Stomach (tissue), 9 donors: ENCODE data around the gene CPNE1. TPM values are rescaled to one million over a fixed set of nuclear protein-coding genes. Genes with fewer than 3 reads are reported as not detected.

Experiments
- DNase-seq, 2 donors: peaks; one replicate each; pipeline versions ENCODE4 v3.0.0 to v3.0.0-alpha.2; 2013 to 2019
- H3K27ac ChIP-seq, 5 donors: fragments of 200-600 bp in 4 of 5; sonication (generic) in 4 of 5; one replicate each; pipeline ENCODE4 v1.5.1; 2013 to 2019; ENCODE audit warnings: mild to moderate bottlenecking in 1 of 5, moderate library complexity in 1 of 5
- H3K27me3 ChIP-seq, 3 donors: fragments of 200-600 bp; sonication (generic); one replicate each; pipeline ENCODE4 v1.5.1; 2017 to 2019; ENCODE audit warnings: mixed run types in 1 of 3
- H3K36me3 ChIP-seq, 4 donors: fragments of 200-600 bp; sonication (generic); 1 replicate in 3 of 4; 2 replicates in 1 of 4; pipeline ENCODE4 v1.5.1; 2016 to 2019
- H3K4me1 ChIP-seq, 4 donors: fragments of 200-600 bp; sonication (generic); one replicate each; pipeline ENCODE4 v1.5.1; 2016 to 2019
- H3K4me3 ChIP-seq, 4 donors: fragments of 200-600 bp; sonication (generic) in 3 of 4; one replicate each; pipeline ENCODE4 v1.5.1; 2016 to 2019; ENCODE audit warnings: mild to moderate bottlenecking in 1 of 4
- H3K9me3 ChIP-seq, 4 donors: fragments of 200-600 bp; sonication (generic); one replicate each; pipeline ENCODE4 v1.5.1; 2016 to 2019
- CTCF ChIP-seq, 7 experiments: fragments of 450-650 bp in 4 of 7; fragments of 200-600 bp in 3 of 7; sonication (generic) in 3 of 7; IDR thresholded peaks; one replicate each; pipeline ENCODE4 v1.5.1; 2016 to 2019; ENCODE audit warnings: antibody characterized with exemption in 7 of 7, control low read depth in 2 of 7, mild to moderate bottlenecking in 1 of 7
- EP300 ChIP-seq: sonication (generic); formaldehyde crosslinking; IDR thresholded peaks from one replicate; pipeline ENCODE4 v1.6.1; 2017; ENCODE audit warnings: antibody characterized with exemption
- POLR2A ChIP-seq, 4 donors: fragments of 450-650 bp; IDR thresholded peaks; one replicate each; pipeline ENCODE4 v1.6.1; 2016; ENCODE audit warnings: antibody characterized with exemption in 4 of 4, control low read depth in 2 of 4, mild to moderate bottlenecking in 1 of 4, moderate library complexity in 1 of 4
- POLR2AphosphoS5 ChIP-seq, 3 donors: sonication (generic); formaldehyde crosslinking; IDR thresholded peaks; one replicate each; pipeline ENCODE4 v1.6.1; 2016; ENCODE audit warnings: antibody characterized with exemption in 3 of 3
- WGBS, 5 donors: extraction: QIAGEN DNeasy Blood & Tissue Kit in 3 of 5; methylation state at CpG; one replicate each; pipeline versions ENCODE4 v1.1.5 to v1.1.7; 2013 to 2018; 5-methylcytosine and 5-hydroxymethylcytosine counted together
- intact Hi-C: fragments of 100-400 bp; cut with DNase I; formaldehyde crosslinking; loops from one replicate; pipeline ENCODE4 v1.15.1; 2023; ENCODE audit warnings: low total_unique reads
- polyA plus RNA-seq, 3 donors: library from polyadenylated mRNA; stranded (reverse); fragments of 200-250 nt; gene quantifications; one replicate each; pipeline ENCODE4 v1.2.3, GENCODE V29; 2013
- total RNA-seq, 5 donors: library from RNA; depleted of rRNA; stranded (reverse); fragments of >200 nt; gene quantifications; one replicate each; pipeline versions ENCODE4 v1.1.0 to v1.2.3, GENCODE V29; 2014 to 2016
- donor health status: healthy with polysubstance abuse.
- donor health status: Bipolar disorder and iron deficiency.
- donor health status: healthy.

The CPNE1 gene
- total and polyA plus RNA-seq, 8 donors, result 67.9 to 172 (median 107) TPM

- no peaks in the 10 kb centered on the region for H3K9me3 ChIP-seq
- DNase-seq, result no peak
- peaks cover 0 to 33% (median 12%) of the 10 kb centered on the region in 3 donors for H3K27me3 ChIP-seq
- no peak overlapping the region for H3K27ac ChIP-seq
- peaks cover 0 to 10% (median 0%) of the 10 kb centered on the region in 4 donors for H3K36me3 ChIP-seq
- 88 to 91% (median 88%) methylated on average over 9 to 11 of the region's 11 CpGs for WGBS, 5 donors
- intact Hi-C loops, result no loop called here
- H3K4me1 ChIP-seq, result peaks cover 17 to 28% (median 22%) of the 10 kb centered on the region in 4 donors
- H3K4me3 ChIP-seq, result no peak overlapping the region
- TF ChIP-seq POLR2A (IDR thresholded peaks at IDR 0.05) (no peak), EP300 (no peak), CTCF (IDR thresholded peaks at IDR 0.05) (no peak), POLR2AphosphoS5 (IDR thresholded peaks at IDR 0.05) (no peak)
These were observed 60.8 kb downstream of the CPNE1 start for GRCh38 chr20:35603695-35604448.

- 91 to 95% (median 92%) methylated on average over 15 of the region's 15 CpGs for WGBS, 5 donors
- peaks cover 0 to 10% (median 0%) of the 10 kb centered on the region in 4 donors for H3K36me3 ChIP-seq
- no peaks in the 10 kb centered on the region for H3K9me3 ChIP-seq
- no peak overlapping the region for H3K27ac ChIP-seq
- DNase-seq, result no peak
- no peak for TF ChIP-seq POLR2A (IDR thresholded peaks at IDR 0.05)
- no peak for TF ChIP-seq CTCF (IDR thresholded peaks at IDR 0.05)
- no peak for TF ChIP-seq POLR2AphosphoS5 (IDR thresholded peaks at IDR 0.05)
- TF ChIP-seq EP300, result no peak
- H3K4me1 ChIP-seq, result peaks cover 17 to 28% (median 23%) of the 10 kb centered on the region in 4 donors
- no peak overlapping the region for H3K4me3 ChIP-seq
- intact Hi-C loops, result no loop called here
- peaks cover 0 to 37% (median 12%) of the 10 kb centered on the region in 3 donors for H3K27me3 ChIP-seq
These were observed 61.7 kb downstream of the CPNE1 start for GRCh38 chr20:35602851-35603495.

GRCh38 chr20:35601990-35602389 is 62.7 kb downstream of the CPNE1 start:
- intact Hi-C loops, result no loop called here
- H3K4me1 ChIP-seq, result peaks cover 17 to 28% (median 23%) of the 10 kb centered on the region in 4 donors
- H3K9me3 ChIP-seq, result no peaks in the 10 kb centered on the region
- H3K4me3 ChIP-seq, result peak overlapping the region; percentile 50 to 58 (median 54)
- peaks cover 0 to 37% (median 12%) of the 10 kb centered on the region in 3 donors for H3K27me3 ChIP-seq
- no peak for TF ChIP-seq EP300
- TF ChIP-seq POLR2AphosphoS5 (IDR thresholded peaks at IDR 0.05), result no peak
- no peak for TF ChIP-seq POLR2A (IDR thresholded peaks at IDR 0.05)
- TF ChIP-seq CTCF (IDR thresholded peaks at IDR 0.05), result no peak
- H3K27ac ChIP-seq, result peak overlapping the region in 3 of 5 donors; percentile 38 to 56 (median 48)
- WGBS, 5 donors, result 39 to 69% (median 44%) methylated on average over 14 to 30 of the region's 30 CpGs
- peaks cover 0 to 10% (median 0%) of the 10 kb centered on the region in 4 donors for H3K36me3 ChIP-seq
- no peak for DNase-seq
